Kidney (tissue), 14 donors: ENCODE results near the gene RPF1. TPM values are rescaled to one million over a fixed set of nuclear protein-coding genes. Genes with fewer than 3 reads are reported as not detected.
"Not testable (repeated sequence)": the region's sequence is repeated elsewhere in the genome, so short reads cannot be mapped to it uniquely, and the experiment has no call there.

Experiments used
- DNase-seq, 5 donors: peaks; one replicate each; pipeline ENCODE4 v3.0.0-alpha.2; 2013 to 2020
- FAIRE-seq: peaks from 2 replicates; lab custom pipeline; 2012; peaks lifted over from hg19 to GRCh38; lab: Jason Lieb, UNC
- H3K27ac ChIP-seq, 2 donors: one replicate each; pipeline ENCODE4 v1.7.0; 2013; ENCODE audit warnings: low read depth in 2 of 2, low read length in 2 of 2, inconsistent platforms in 1 of 2
- H3K27me3 ChIP-seq: one replicate; pipeline ENCODE4 v1.7.1; 2013; ENCODE audit warnings: low read length, inconsistent platforms; ENCODE audit not compliant: control insufficient read depth, insufficient read depth
- H3K36me3 ChIP-seq, 3 donors: one replicate each; pipeline versions ENCODE4 v1.7.0 to v1.7.1; 2013; ENCODE audit warnings: low read length in 3 of 3, control low read depth in 1 of 3, inconsistent platforms in 1 of 3; ENCODE audit not compliant: insufficient read depth in 3 of 3, control insufficient read depth in 2 of 3
- H3K4me1 ChIP-seq, 3 donors: one replicate each; pipeline versions ENCODE4 v1.7.0 to v1.7.1; 2013; ENCODE audit warnings: low read length in 3 of 3, inconsistent platforms in 1 of 3, low read depth in 1 of 3; ENCODE audit not compliant: control insufficient read depth in 2 of 3, insufficient read depth in 2 of 3
- H3K4me3 ChIP-seq, 3 donors: one replicate each; pipeline versions ENCODE4 v1.7.0 to v1.8.1; 2013; ENCODE audit warnings: low read length in 3 of 3, control low read depth in 1 of 3, inconsistent platforms in 1 of 3
- H3K9ac ChIP-seq, 3 donors: one replicate each; pipeline versions ENCODE4 v1.7.0 to v1.7.1; 2013; ENCODE audit warnings: low read length in 3 of 3, control low read depth in 1 of 3, inconsistent platforms in 1 of 3
- H3K9me3 ChIP-seq, 3 donors: one replicate each; pipeline versions ENCODE4 v1.7.0 to v1.7.1; 2013; ENCODE audit warnings: low read length in 3 of 3, control low read depth in 1 of 3, inconsistent platforms in 1 of 3; ENCODE audit not compliant: control insufficient read depth in 2 of 3, insufficient read depth in 1 of 3
- intact Hi-C: fragments of 100-400 bp; cut with DNase I; formaldehyde crosslinking; loops from one replicate; pipeline ENCODE4 v1.11.1; 2022
- polyA plus RNA-seq: library from polyadenylated mRNA; stranded (reverse); fragments of 350-450 nt; fragmentation: Illumina TruSeq; extraction: RNeasy Lipid Tissue Mini Kit (QIAGEN cat#74804); gene quantifications from one replicate; pipeline ENCODE4 v1.2.3, GENCODE V29; 2014; ENCODE audit warnings: low read depth, low replicate concordance; ENCODE audit not compliant: insufficient read depth
- total RNA-seq: library from RNA; stranded (reverse); fragmentation: NEBNext Ultra II Directional; extraction: Animal tissue kit (Norgen Biotek cat#: 25700); gene quantifications from one replicate; pipeline ENCODE4 v1.2.1, GENCODE V29; 2021
- TF ChIP-seq, protein P1 (sequence below): IDR thresholded peaks from 3 replicates; pipeline ENCODE4 v1.5.1; 2012; ENCODE audit warnings: mild to moderate bottlenecking, moderate library complexity, borderline replicate concordance; ENCODE audit not compliant: insufficient read depth; ENCODE audit errors: extremely low read depth
- donor health status: control.
- donor health status: control.
- donor health status: control.
- donor health status: control.
- donor health status: control.
- donor health status: DM: yes; HTN: yes; CAD: no.
- donor health status: Normal renal cell carcinoma (clear cell type).

The RPF1 gene
- total and polyA plus RNA-seq, 2 donors from 2014 or later, result 29.6 to 44.1 TPM

DNA sequence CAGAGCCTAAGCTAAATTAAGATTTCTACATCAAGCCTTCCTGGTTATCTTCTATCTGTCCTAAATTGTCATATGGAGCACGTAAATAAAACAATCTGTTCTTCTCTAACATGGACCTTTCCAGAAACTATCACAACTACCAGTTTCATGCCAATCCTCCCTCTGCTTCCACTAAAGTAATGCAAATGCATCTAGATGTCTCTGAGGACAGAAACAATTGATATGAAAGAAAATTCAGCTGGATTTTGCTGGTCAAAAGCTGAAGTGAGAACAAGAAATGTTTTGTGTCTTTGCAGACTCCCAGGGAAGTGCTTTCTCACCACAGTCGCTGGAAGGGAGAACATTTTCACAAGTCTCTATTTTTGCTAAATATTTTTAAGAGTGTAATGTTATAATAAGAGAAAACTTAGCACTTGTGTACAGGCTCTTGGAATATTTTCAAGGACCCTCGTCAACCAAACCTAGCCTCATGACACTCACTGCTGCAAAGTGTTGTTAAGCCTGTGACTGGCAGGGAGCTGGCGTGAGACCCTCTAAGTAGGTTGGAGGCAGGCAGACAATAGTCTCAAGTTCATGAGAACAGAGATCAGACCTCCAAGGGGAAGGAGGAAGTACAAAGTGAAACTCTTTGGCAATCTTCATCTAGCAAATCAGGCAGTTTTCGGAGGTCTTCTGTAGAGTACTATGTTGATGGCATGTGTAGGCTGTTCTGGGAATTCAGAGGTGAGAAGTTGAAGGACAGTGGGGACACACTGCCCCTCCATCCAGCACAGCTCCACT, 42.0 kb upstream of the RPF1 start:
- Histone ChIP-seq H3K27ac (no peak overlapping the region), H3K9ac (no peak overlapping the region), H3K36me3 (no peaks in the 10 kb centered on the region), H3K27me3 (no peaks in the 10 kb centered on the region), H3K9me3 (no peaks in the 10 kb centered on the region), H3K4me3 (no peak overlapping the region), H3K4me1 (no peaks in the 10 kb centered on the region)
- DNase-seq (no peak), FAIRE-seq (no peak)
- intact Hi-C loops, result loop anchor here (10.0 kb wide), 1 partner anchor 318 kb away; no protein-coding TSS in a partner anchor
- TF ChIP-seq, protein P1, sequence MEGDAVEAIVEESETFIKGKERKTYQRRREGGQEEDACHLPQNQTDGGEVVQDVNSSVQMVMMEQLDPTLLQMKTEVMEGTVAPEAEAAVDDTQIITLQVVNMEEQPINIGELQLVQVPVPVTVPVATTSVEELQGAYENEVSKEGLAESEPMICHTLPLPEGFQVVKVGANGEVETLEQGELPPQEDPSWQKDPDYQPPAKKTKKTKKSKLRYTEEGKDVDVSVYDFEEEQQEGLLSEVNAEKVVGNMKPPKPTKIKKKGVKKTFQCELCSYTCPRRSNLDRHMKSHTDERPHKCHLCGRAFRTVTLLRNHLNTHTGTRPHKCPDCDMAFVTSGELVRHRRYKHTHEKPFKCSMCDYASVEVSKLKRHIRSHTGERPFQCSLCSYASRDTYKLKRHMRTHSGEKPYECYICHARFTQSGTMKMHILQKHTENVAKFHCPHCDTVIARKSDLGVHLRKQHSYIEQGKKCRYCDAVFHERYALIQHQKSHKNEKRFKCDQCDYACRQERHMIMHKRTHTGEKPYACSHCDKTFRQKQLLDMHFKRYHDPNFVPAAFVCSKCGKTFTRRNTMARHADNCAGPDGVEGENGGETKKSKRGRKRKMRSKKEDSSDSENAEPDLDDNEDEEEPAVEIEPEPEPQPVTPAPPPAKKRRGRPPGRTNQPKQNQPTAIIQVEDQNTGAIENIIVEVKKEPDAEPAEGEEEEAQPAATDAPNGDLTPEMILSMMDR, result no peak

DNA sequence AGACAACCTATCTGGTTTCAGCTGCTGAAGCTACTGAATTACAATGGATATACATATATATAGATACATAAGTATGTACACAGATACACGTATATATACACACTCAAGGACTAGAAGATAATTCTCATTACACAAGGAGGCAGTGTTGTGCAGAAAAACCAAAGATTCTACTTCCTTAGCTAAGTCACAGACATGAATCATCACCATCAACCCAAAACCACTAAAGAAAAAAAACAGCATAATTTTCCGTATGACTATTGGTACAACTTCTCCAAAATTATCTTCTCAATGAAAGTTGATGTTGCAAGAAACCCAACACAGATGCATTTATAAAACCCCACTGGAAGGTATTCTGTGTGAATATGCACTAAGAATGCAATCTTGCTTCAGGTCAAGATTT, 36.8 kb upstream of the RPF1 start:
- Histone ChIP-seq H3K27ac (no peak overlapping the region), H3K36me3 (no peaks in the 10 kb centered on the region), H3K4me3 (no peak overlapping the region), H3K4me1 (no peaks in the 10 kb centered on the region), H3K9me3 (no peaks in the 10 kb centered on the region), H3K27me3 (no peaks in the 10 kb centered on the region), H3K9ac (no peak overlapping the region)
- intact Hi-C loops, result no loop called here
- TF ChIP-seq, protein P1, result peak; percentile 45
- FAIRE-seq (peak; percentile 38), DNase-seq (peak in 2 of 5 donors; percentile 51 to 73)

DNA sequence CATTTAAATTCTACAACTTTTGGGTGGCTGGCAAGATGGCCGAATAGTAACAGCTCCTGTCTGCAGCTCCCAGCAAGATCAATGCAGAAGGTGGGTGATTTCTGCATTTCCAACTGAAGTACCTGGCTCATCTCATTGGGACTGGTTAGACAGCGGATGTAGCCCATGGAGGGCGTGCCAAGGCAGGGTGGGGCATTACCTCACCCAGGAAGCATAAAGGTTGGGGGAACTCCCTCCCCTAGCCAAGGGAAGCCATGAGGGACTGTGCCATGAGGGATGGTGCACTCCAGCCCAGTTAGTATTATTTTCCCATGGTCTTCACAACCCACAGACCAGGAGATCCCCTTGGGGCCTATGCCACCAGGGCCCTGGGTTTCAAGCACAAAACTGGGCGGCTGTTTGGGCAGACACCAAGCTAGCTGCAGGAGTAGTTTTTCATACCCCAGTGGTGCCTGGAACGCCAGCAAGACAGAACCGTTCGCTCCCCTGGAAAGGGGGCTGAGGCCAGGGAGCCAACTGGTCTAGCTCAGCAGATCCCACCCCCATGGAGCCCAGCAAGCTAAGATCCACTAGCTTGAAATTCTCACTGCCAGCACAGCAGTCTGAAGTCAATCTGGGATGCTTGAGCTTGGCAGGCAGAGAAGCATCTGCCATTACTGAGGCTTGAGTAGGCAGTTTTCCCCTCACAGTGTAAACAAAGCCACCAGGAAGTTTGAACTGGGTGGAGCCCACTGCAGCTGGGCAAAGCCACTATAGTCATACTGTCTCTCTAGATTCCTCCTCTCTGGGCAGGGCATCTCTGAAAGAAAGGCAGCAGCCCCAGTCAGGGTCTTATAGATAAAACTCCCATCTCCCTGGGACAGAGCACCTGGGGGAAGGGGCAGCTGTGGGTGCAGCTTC, 36.1 kb upstream of the RPF1 start:
- H3K27me3 ChIP-seq, H3K9me3 ChIP-seq, FAIRE-seq, H3K4me3 ChIP-seq, H3K27ac ChIP-seq, intact Hi-C loops, H3K9ac ChIP-seq, DNase-seq, H3K36me3 ChIP-seq, H3K4me1 ChIP-seq: not testable (repeated sequence)

DNA sequence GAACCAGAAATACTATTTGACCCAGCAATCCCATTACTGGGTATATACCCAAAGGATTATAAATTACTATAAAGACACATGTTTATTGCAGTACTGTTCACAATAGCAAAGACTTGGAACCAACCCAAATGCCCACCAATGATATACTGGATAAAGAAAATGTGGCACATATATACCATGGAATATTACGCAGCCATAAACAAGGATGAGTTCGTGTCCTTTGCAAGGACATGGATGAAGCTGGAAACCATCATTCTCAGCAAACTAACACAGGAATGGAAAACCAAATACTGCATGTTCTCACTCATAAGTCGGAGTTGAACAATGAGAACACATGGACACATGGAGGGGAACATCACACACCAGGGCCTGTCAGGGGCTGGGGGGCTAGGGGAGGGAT, 30.4 kb upstream of the RPF1 start:
- H3K9me3 ChIP-seq, H3K27me3 ChIP-seq, intact Hi-C loops, H3K4me3 ChIP-seq, H3K9ac ChIP-seq, H3K27ac ChIP-seq, H3K36me3 ChIP-seq, H3K4me1 ChIP-seq, DNase-seq, FAIRE-seq: not testable (repeated sequence)
